Measurements from ENCODE around the gene CCDC169.
"Not testable (repeated sequence)": the region's sequence is repeated elsewhere in the genome, so short reads cannot be mapped to it uniquely, and the experiment has no call there.

Gene CCDC169

GRCh38 chr13:36323408-36323807 lies 25.8 kb upstream of the CCDC169 start:
- no peak for DNase-seq
- intact Hi-C loops (cut with DNase I): no loop called here

DNA sequence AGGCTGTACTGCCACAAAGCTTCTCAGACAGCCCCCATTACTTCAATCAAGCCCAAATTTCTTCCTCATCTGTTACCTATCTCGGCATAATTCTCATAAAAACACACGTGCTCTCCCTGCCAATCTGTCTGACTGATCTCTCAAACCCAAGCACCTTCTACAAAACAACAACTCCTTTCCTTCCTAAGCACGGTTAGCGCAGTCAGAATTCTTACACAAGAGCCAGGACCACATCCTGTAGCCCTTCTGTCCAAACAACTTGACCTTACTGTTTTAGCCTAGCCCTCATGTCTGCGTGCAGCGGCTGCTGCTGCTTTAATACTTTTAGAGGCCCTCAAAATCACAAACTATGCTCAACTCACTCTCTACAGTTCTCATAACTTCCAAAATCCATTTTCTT lies 22.2 kb upstream of the CCDC169 start:
- intact Hi-C loops (cut with DNase I); DNase-seq: not testable (repeated sequence)

- intact Hi-C loops (cut with DNase I): no loop called here
- no peak for DNase-seq
Observed at GRCh38 chr13:36313047-36313969, 15.7 kb upstream of the CCDC169 start.

DNA sequence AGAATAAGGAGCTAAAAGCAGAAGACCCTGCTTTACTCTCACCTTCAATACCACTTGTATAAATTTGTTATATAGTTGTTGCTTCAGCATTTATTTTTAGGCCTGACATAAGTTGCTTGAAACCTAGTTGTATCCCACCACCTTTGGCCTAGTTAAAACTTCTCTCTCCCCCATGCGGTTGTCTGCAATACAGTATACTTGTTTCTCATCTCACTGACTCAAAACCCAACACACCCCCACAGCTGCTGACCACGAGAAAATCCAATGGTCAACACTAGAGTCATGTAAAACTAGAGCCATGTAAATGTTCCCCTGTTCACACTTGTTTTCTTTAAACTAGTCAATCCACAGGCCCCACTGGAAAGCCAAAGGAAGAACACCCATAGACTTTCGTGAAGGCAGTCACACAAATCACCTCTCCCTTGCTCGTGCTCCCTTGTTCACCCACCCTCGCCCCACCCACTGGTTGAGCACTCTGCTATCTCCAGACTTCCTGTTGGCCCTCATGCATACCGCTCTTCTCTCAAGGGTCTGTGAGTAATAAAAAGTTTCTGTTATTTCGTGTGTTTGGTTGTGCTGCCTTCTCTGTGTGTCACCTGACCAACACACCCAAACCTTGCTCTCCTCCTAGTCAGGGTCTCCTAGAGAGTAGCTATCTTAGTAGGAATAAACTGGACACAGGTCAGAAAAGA lies 12.9 kb upstream of the CCDC169 start:
- intact Hi-C loops (cut with DNase I): no loop called here

DNA sequence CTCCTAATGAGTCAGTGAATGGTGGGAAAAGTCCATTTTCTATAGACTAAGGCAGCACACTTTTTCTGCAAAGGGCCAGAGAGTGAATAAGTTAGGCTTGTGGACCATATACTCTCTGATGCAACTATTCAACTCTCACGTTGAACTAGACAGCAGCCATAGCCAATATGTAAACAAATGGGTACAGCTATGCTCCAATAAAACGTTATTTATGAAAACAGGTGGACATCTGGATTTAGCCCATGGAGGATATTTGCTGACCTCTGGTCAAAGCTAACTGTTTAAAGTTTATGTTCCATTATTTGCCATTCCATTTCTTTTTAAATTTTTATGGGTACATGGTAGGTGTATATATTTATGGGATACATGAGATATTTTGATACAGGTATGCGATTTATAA lies 4.7 kb upstream of the CCDC169 start:
- DNase-seq: no peak
- intact Hi-C loops (cut with DNase I): no loop called here

More for the DNA sequence above, 12.9 kb upstream of the CCDC169 start:
- no peak for DNase-seq

GRCh38 chr13:36299469-36299868 lies 1.9 kb upstream of the CCDC169 start:
- intact Hi-C loops (cut with DNase I); DNase-seq: not testable (repeated sequence)

DNA sequence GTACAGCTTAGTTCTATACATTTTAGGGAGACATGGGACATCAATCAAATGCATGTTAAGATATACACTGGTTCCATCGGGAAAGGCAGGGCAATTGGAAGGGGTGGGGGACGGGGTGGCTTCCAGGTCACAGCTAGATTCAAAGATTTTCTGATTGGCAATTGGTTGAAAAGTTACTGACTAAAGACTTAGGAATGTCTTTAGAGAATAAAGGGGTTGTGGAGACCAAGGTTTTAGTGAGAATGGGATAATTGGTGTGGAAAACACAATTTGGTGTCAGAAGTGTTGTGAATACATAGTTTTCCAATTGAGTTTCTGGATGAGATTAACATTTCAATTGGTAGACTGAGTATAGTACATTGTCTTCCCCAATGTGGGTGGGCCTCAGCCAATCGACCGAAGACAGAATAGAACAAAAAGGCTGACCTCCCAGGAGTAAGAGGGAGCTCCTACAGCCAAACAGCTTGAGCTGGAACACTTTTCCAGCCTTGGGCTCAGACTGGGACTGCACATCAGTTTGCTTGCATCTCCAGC lies 988 bp upstream of the CCDC169 start:
- intact Hi-C loops (cut with DNase I): no loop called here
- DNase-seq: peak in 1 of 10 donors; percentile 50

- intact Hi-C loops (cut with DNase I): no loop called here
- DNase-seq: no peak
Observed at GRCh38 chr13:36294096-36294495, 3.5 kb downstream of the CCDC169 start.

DNA sequence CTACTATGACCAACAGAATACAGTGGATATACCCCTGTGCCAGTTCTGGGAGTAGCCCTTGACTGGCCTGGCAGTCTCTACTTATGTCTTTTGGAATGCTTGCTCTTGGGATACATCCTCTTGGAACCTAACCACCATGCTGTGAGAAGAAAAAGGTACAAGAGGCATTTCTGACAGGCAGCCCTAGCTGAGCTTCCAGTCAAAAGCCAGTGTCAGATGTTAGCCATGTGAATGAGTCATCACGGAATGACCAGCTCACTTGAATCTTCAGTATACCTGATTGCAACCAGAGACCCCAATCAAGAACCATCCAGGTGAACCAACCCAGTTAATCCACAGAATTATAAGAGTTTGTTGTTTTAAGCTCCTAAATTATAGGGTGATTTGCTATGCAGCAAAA lies 4.1 kb downstream of the CCDC169 start:
- intact Hi-C loops (cut with DNase I): no loop called here
- DNase-seq: no peak

- intact Hi-C loops (cut with DNase I): no loop called here
- no peak for DNase-seq
Observed at GRCh38 chr13:36288794-36289391, 8.7 kb downstream of the CCDC169 start.

- intact Hi-C loops (cut with DNase I): no loop called here
- DNase-seq: no peak
Observed at GRCh38 chr13:36286006-36286405, 11.6 kb downstream of the CCDC169 start.

GRCh38 chr13:36282821-36283432 lies 14.7 kb downstream of the CCDC169 start:
- DNase-seq: no peak
- intact Hi-C loops (cut with DNase I): loop anchor here (2.0 to 5.0 kb wide), 2 partner anchors 114 to 454 kb away; no protein-coding TSS in a partner anchor

- DNase-seq: peak in 1 of 10 donors; percentile 9
- intact Hi-C loops (cut with DNase I): loop anchor here (1.0 kb wide), 1 partner anchor 297 kb away; no protein-coding TSS in a partner anchor
Observed at GRCh38 chr13:36275190-36276002, 22.2 kb downstream of the CCDC169 start.

DNA sequence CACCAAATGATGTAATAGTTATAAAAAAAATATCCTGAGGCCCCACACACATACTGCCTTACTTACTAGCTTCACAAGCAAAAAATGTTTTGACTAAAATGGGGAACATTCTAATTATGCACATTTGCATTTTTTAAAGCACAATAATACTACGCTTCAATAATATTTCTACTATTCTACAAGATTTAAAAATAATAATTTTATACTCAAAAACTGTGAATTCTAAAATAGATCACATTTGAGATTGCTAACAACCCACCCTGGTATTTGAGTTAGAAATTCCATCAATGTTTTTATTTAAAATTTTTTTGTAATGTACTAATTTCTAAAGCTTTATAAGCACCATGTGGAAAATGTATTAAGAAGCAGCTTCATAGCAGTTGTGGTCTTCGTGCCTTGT lies 24.2 kb downstream of the CCDC169 start:
- no peak for DNase-seq
- intact Hi-C loops (cut with DNase I): no loop called here

- DNase-seq: no peak
- intact Hi-C loops (cut with DNase I): no loop called here
Observed at GRCh38 chr13:36261976-36262375, 35.6 kb downstream of the CCDC169 start.

GRCh38 chr13:36261011-36261410 lies 36.6 kb downstream of the CCDC169 start:
- intact Hi-C loops (cut with DNase I): no loop called here
- DNase-seq: no peak

DNA sequence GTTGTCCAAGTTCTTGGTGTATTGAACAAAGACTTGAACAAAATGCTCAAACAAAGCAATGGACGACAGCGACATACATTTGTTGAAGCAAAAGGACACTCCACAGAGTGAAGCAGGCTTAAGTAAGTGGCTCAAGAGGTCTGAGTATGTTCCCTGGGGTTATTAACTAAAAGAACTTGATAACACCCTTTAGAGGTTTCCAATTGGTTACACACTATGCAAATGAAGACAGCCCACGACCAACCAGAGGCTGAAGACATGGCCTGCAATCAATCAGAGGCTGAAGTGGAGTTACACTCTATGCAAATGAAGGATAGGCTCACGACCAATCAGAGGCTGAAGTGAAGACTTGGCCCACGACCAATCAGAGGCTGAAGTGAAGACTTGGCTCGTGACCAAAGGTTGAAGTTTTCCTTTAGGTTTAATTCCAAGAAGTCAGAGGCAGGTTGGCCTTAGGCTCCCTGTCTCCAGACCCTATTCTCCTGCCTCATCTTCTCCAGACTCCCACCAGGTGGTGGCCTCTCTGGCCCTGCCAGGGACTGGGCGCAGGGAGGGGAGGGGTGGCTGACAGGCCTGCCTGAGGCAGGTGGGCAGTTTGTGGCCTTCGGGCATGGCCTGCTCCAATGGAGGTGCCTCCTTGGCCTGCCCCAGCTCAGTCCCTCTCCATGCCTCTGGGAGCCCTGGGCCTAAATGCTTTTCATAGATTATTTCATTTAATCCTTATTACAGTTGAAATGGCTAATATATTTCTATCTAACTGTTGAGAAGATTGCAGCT lies 38.1 kb downstream of the CCDC169 start:
- intact Hi-C loops (cut with DNase I): no loop called here
- peak in 1 of 10 donors; percentile 43 for DNase-seq

GRCh38 chr13:36258831-36259230 lies 38.8 kb downstream of the CCDC169 start:
- intact Hi-C loops (cut with DNase I): no loop called here
- DNase-seq: no peak

- DNase-seq: no peak
- intact Hi-C loops (cut with DNase I): no loop called here
Observed at GRCh38 chr13:36251526-36251925, 46.1 kb downstream of the CCDC169 start.
